IMR-90 (cell line): ENCODE measurements around the gene MAN1C1. TPM values are rescaled to one million over a fixed set of nuclear protein-coding genes. Genes with fewer than 3 reads are reported as not detected.

ENCODE experiments used
- ATAC-seq: fragments of 200-7000 bp; cut with Tn5 transposase; 2 replicates; pipeline ENCODE4 v1.9.1; 2020; ENCODE audit warnings: low read depth, mild to moderate bottlenecking, moderate library complexity
- BruUV-seq: library from RNA; stranded (reverse); fragments of 400-500 nt; replicated peaks from 2 replicates; lab custom pipeline; 2021; lab: Mats Ljungman, UMichigan
- CTCF ChIA-PET: fragments of 300-600 bp; formaldehyde crosslinking; extraction: SDS; loops from one replicate; lab custom pipeline; 2021; ENCODE audit warnings: antibody characterized with exemption; lab: Yijun Ruan, JAX
- POLR2A ChIA-PET: fragments of 300-600 bp; sonication (Branson Sonifier 250); formaldehyde crosslinking; loops from one replicate; lab custom pipeline; 2022; ENCODE audit warnings: antibody characterized with exemption; ENCODE audit not compliant: unreplicated experiment; lab: Charles Lee
- DNase-seq: peaks from one replicate; pipeline ENCODE4 v3.0.0; 2013
- H2AFZ ChIP-seq: replicated peaks from 2 replicates; pipeline ENCODE3; 2013; ENCODE audit warnings: low read length, mild to moderate bottlenecking; ENCODE audit not compliant: poor library complexity
- H2AK5ac ChIP-seq: 2 replicates; pipeline ENCODE4 v1.6.1; 2013; ENCODE audit warnings: low read depth, low read length, inconsistent platforms
- H2AK9ac ChIP-seq: replicated peaks from 2 replicates; pipeline ENCODE3; 2013; ENCODE audit warnings: mild to moderate bottlenecking, low read depth, low read length, moderate library complexity; ENCODE audit not compliant: poor library complexity
- H2BK120ac ChIP-seq: 2 replicates; pipeline ENCODE4 v1.6.1; 2013; ENCODE audit warnings: low read depth, low read length, inconsistent platforms
- H2BK15ac ChIP-seq: 3 replicates; pipeline ENCODE4 v1.6.1; 2013; ENCODE audit warnings: low read depth, low read length, inconsistent platforms
- H2BK20ac ChIP-seq: 2 replicates; pipeline ENCODE4 v1.6.1; 2013; ENCODE audit warnings: low read depth, mild to moderate bottlenecking, inconsistent platforms, low read length, moderate library complexity
- H2BK5ac ChIP-seq: 2 replicates; pipeline ENCODE4 v1.6.1; 2013; ENCODE audit warnings: mild to moderate bottlenecking, low read depth, low read length, inconsistent platforms; ENCODE audit not compliant: poor library complexity, severe bottlenecking
- H3K14ac ChIP-seq: replicated peaks from 2 replicates; pipeline ENCODE4 v1.6.1; 2013; ENCODE audit warnings: low read depth, low read length, inconsistent platforms
- H3K18ac ChIP-seq: 2 replicates; pipeline ENCODE4 v1.6.1; 2013; ENCODE audit warnings: low read depth, low read length, control low read depth
- H3K23ac ChIP-seq: 2 replicates; pipeline ENCODE4 v1.6.1; 2013; ENCODE audit warnings: low read depth, low read length, inconsistent platforms
- H3K27ac ChIP-seq: 2 replicates; pipeline ENCODE4 v1.5.1; 2013; ENCODE audit warnings: mild to moderate bottlenecking, control low read depth, low read length; ENCODE audit not compliant: insufficient read depth
- H3K27me3 ChIP-seq: 2 replicates; pipeline ENCODE4 v1.6.1; 2013; ENCODE audit warnings: low read length; ENCODE audit not compliant: control insufficient read depth, insufficient read depth
- H3K36me3 ChIP-seq: 2 replicates; pipeline ENCODE4 v1.6.1; 2013; ENCODE audit warnings: low read length, mixed read lengths; ENCODE audit not compliant: control insufficient read depth, insufficient read depth
- H3K4ac ChIP-seq: 2 replicates; pipeline ENCODE4 v1.6.1; 2013; ENCODE audit warnings: low read depth, low read length, inconsistent platforms
- H3K4me1 ChIP-seq: 2 replicates; pipeline ENCODE4 v1.6.1; 2013; ENCODE audit warnings: low read length, mixed read lengths; ENCODE audit not compliant: control insufficient read depth, insufficient read depth
- H3K4me2 ChIP-seq: 2 replicates; pipeline ENCODE4 v1.6.1; 2013; ENCODE audit warnings: low read depth, mild to moderate bottlenecking, control low read depth, low read length, moderate library complexity
- H3K4me3 ChIP-seq: 2 replicates; pipeline ENCODE4 v1.5.1; 2013; ENCODE audit warnings: low read depth, mild to moderate bottlenecking, control low read depth, low read length, moderate library complexity; ENCODE audit not compliant: insufficient read depth
- H3K56ac ChIP-seq: 2 replicates; pipeline ENCODE4 v1.6.1; 2013; ENCODE audit warnings: low read length, inconsistent platforms; ENCODE audit not compliant: insufficient read depth; ENCODE audit errors: extremely low read depth
- H3K79me1 ChIP-seq, 2 experiments: 2 replicates each; pipeline ENCODE4 v1.6.1; 2013; ENCODE audit warnings: low read length in 2 of 2, inconsistent platforms in 1 of 2, low read depth in 1 of 2
- H3K9ac ChIP-seq: 2 replicates; pipeline ENCODE4 v1.6.1; 2013; ENCODE audit warnings: low read depth, low read length, control low read depth
- H3K9me1 ChIP-seq: 2 replicates; pipeline ENCODE4 v1.6.1; 2013; ENCODE audit warnings: low read length, inconsistent platforms; ENCODE audit not compliant: insufficient read depth
- H3K9me3 ChIP-seq: 2 replicates; pipeline ENCODE4 v1.6.1; 2013; ENCODE audit warnings: low read length; ENCODE audit not compliant: control insufficient read depth, insufficient read depth
- H4K20me1 ChIP-seq: 2 replicates; pipeline ENCODE4 v1.6.1; 2013; ENCODE audit warnings: low read length, inconsistent platforms; ENCODE audit not compliant: insufficient read depth
- H4K5ac ChIP-seq: 2 replicates; pipeline ENCODE4 v1.6.1; 2013; ENCODE audit warnings: mild to moderate bottlenecking, low read depth, low read length, control low read depth
- H4K8ac ChIP-seq, 2 experiments: 2 replicates each; pipeline ENCODE4 v1.6.1; 2013; ENCODE audit warnings: low read depth in 2 of 2, low read length in 2 of 2, control low read depth in 1 of 2, inconsistent platforms in 1 of 2
- H4K91ac ChIP-seq: 2 replicates; pipeline ENCODE4 v1.6.1; 2013; ENCODE audit warnings: low read depth, low read length, inconsistent platforms; ENCODE audit not compliant: insufficient read depth
- BHLHE40 ChIP-seq: fragments of 150-350 bp; IDR thresholded peaks from 2 replicates; pipeline ENCODE4 v1.6.1; 2016; ENCODE audit warnings: mild to moderate bottlenecking, low read depth, low read length
- MAFK ChIP-seq: IDR thresholded peaks from 2 replicates; pipeline ENCODE4 v1.6.1; 2012; ENCODE audit warnings: low read depth, low read length, improper control_type of control experiment
- MAZ ChIP-seq: IDR thresholded peaks from 2 replicates; pipeline ENCODE4 v1.6.1; 2012; ENCODE audit warnings: low read depth, mild to moderate bottlenecking, low read length, improper control_type of control experiment, moderate library complexity, borderline replicate concordance
- RCOR1 ChIP-seq: IDR thresholded peaks from 2 replicates; pipeline ENCODE4 v1.6.1; 2012; ENCODE audit warnings: mild to moderate bottlenecking, low read length, improper control_type of control experiment; ENCODE audit not compliant: insufficient replicate concordance
- WGBS, 2 experiments: methylation state at CpG; one replicate each; pipeline versions ENCODE4 v1.1.5 to v1.1.7; 2013; ENCODE audit warnings: missing lambda C conversion rate in 2 of 2; ENCODE audit not compliant: insufficient read length in 1 of 2; ENCODE audit errors: extremely low coverage in 2 of 2; 5-methylcytosine and 5-hydroxymethylcytosine counted together
- dilution Hi-C: fragments of 300-500 bp; cut with HindIII; formaldehyde crosslinking; loops from one replicate; pipeline ENCODE4 v1.14.3; 2018; ENCODE audit warnings: low sequenced_read_pairs; ENCODE audit not compliant: unreplicated experiment
- in situ Hi-C: fragments of 300-500 bp; cut with MboI; formaldehyde crosslinking; loops from 3 replicates; pipeline ENCODE4 v1.14.3; 2019; ENCODE audit warnings: low sequenced_read_pairs, inconsistent platforms, mixed read lengths
- intact Hi-C: fragments of 100-400 bp; cut with micrococcal nuclease; formaldehyde crosslinking; loops from 2 replicates; pipeline ENCODE4 v1.10.0; 2022
- polyA plus RNA-seq, 3 experiments: library from polyadenylated mRNA; depleted of rRNA; stranded (reverse); fragments of >200 nt; gene quantifications; 2 replicates each; pipeline ENCODE4 v1.2.3, GENCODE V29; 2012; ENCODE audit warnings: low replicate concordance in 1 of 3
- total RNA-seq: library from RNA; depleted of rRNA; stranded (reverse); fragments of >200 nt; gene quantifications from 2 replicates; pipeline ENCODE4 v1.2.3, GENCODE V29; 2012

The MAN1C1 gene
- total and polyA plus RNA-seq, 2 of the 4 experiments (the other 2 are of a cell fraction): 3.2 to 11.3 TPM

- no peak overlapping the region for H4K5ac ChIP-seq
- no peak overlapping the region for H3K18ac ChIP-seq
- no peak overlapping the region for H4K8ac ChIP-seq
- H3K27ac ChIP-seq: no peak overlapping the region
- no peak overlapping the region for H2BK20ac ChIP-seq
- intact Hi-C loops: no loop called here
- H3K9me3 ChIP-seq: no peaks in the 10 kb centered on the region
- H2BK120ac ChIP-seq: no peak overlapping the region
- H4K20me1 ChIP-seq: no peaks in the 10 kb centered on the region
- H3K4ac ChIP-seq: no peak overlapping the region
- H3K4me2 ChIP-seq: no peak overlapping the region
- no peak overlapping the region for H3K23ac ChIP-seq
- ChIA-PET CTCF (no interaction called here), POLR2A (no interaction called here)
- in situ Hi-C loops: no loop called here
- no peak overlapping the region for H3K9ac ChIP-seq
- H4K91ac ChIP-seq: no peak overlapping the region
- DNase-seq: no peak
- H3K4me1 ChIP-seq: peaks cover 14% of the 10 kb centered on the region
- H2AK5ac ChIP-seq: no peak overlapping the region
- WGBS, 2 experiments: no CpG with 5 or more reads among the region's 4 CpGs
- H2AK9ac ChIP-seq: no peak overlapping the region
- no peak overlapping the region for H3K14ac ChIP-seq
- 0 out of 2 replicates have a peak, but pooled peaks cover 14% of the 10 kb centered on the region for H3K9me1 ChIP-seq
- ATAC-seq: no peak
- H3K4me3 ChIP-seq: no peak overlapping the region
- dilution Hi-C loops: no loop called here
- H3K27me3 ChIP-seq: no peaks in the 10 kb centered on the region; the same call in 1 of the 2 replicates
- TF ChIP-seq MAZ (no peak), BHLHE40 (no peak), MAFK (peak; percentile 99), RCOR1 (no peak)
- H3K36me3 ChIP-seq: peaks cover 2% of the 10 kb centered on the region; the same call in 1 of the 2 replicates
- H3K56ac ChIP-seq: no peak overlapping the region
- H3K79me1 ChIP-seq: no peaks in the 10 kb centered on the region; a peak in 1 of 4 replicates
- no TSS peak for BruUV-seq
- H2BK5ac ChIP-seq: no peak overlapping the region
- H2AFZ ChIP-seq: no peak overlapping the region
- no peak overlapping the region for H2BK15ac ChIP-seq
These were observed 106.8 kb downstream of the MAN1C1 start for GRCh38 chr1:25723250-25723880.
